HG03460 (cell line): Measurements from ENCODE around the gene LTBP3.

Experiments
- ATAC-seq: cut with Tn5 transposase; IDR thresholded peaks from one replicate; pipeline ENCODE4 v1.9.1; 2021; ENCODE audit not compliant: unreplicated experiment

The LTBP3 gene

GRCh38 chr11:65498727-65498976 lies 59.5 kb downstream of the LTBP3 start:
- ATAC-seq = no peak

GRCh38 chr11:65498042-65498726 lies 60.0 kb downstream of the LTBP3 start:
- ATAC-seq = no peak

GRCh38 chr11:65497141-65498041 lies 60.8 kb downstream of the LTBP3 start:
- peak; percentile 46 for ATAC-seq

- ATAC-seq = no peak
These were observed 61.6 kb downstream of the LTBP3 start for GRCh38 chr11:65496304-65497140.

GRCh38 chr11:65493367-65494176 lies 64.6 kb downstream of the LTBP3 start:
- ATAC-seq = no peak

- ATAC-seq = no peak
These were observed 65.4 kb downstream of the LTBP3 start for GRCh38 chr11:65492637-65493366.

- no peak for ATAC-seq
These were observed 65.8 kb downstream of the LTBP3 start for GRCh38 chr11:65492387-65492636.

- no peak for ATAC-seq
These were observed 66.4 kb downstream of the LTBP3 start for GRCh38 chr11:65491614-65492386.

- ATAC-seq = no peak
These were observed 67.0 kb downstream of the LTBP3 start for GRCh38 chr11:65491163-65491465.

GRCh38 chr11:65489706-65490320 lies 68.3 kb downstream of the LTBP3 start:
- no peak for ATAC-seq

- ATAC-seq = no peak
These were observed 69.0 kb downstream of the LTBP3 start for GRCh38 chr11:65489035-65489705.
